ENCODE measurements around the gene LONP2. TPM values are rescaled to one million over a fixed set of nuclear protein-coding genes. Genes with fewer than 3 reads are reported as not detected.

The LONP2 gene
- total and polyA plus RNA-seq, 2 of the 13 experiments (the other 11 are each of a cell fraction or from before 2014, with no cell fraction given): 39.2 to 63.3 TPM

GRCh38 chr16:48365601-48366164 lies 121.6 kb downstream of the LONP2 start (continued):
- TF ChIP-seq KAT8 (CRISPR knock-in tag; IDR thresholded peaks at IDR 0.05) (peak; percentile 48; the same call in 1 of the 2 replicates), ZNF143 (CRISPR knock-in tag; IDR thresholded peaks at IDR 0.05) (no peak), PRPF4 (IDR thresholded peaks at IDR 0.05; ENCODE audit: low read depth, low read length, poor library complexity, severe bottlenecking) (no peak), ZSCAN20 (CRISPR knock-in tag; IDR thresholded peaks at IDR 0.05; ENCODE audit: borderline replicate concordance) (no peak), KAT7 (CRISPR knock-in tag; IDR thresholded peaks at IDR 0.05; ENCODE audit: borderline replicate concordance) (no peak), HES4 (CRISPR knock-in tag; IDR thresholded peaks at IDR 0.05; ENCODE audit: borderline replicate concordance) (peak; percentile 55; the same call in 1 of the 2 replicates), ZNF720 (CRISPR knock-in tag; IDR thresholded peaks at IDR 0.05) (no peak), RNF219 (CRISPR knock-in tag; IDR thresholded peaks at IDR 0.05) (no peak; the same call in 1 of the 2 replicates), SNAI1 (CRISPR knock-in tag; IDR thresholded peaks at IDR 0.05; ENCODE audit: borderline replicate concordance) (0 out of 2 replicates have a peak, but pooled peaks have one; percentile 50), NR2C2 (CRISPR knock-in tag; IDR thresholded peaks at IDR 0.05; ENCODE audit: borderline replicate concordance) (no peak), ZHX2 (IDR thresholded peaks at IDR 0.05; ENCODE audit: low read depth) (0 out of 2 replicates have a peak, but pooled peaks have one; percentile 20), ZHX2 (CRISPR knock-in tag; IDR thresholded peaks at IDR 0.05; ENCODE audit: borderline replicate concordance) (no peak), NCOA5 (CRISPR knock-in tag; IDR thresholded peaks at IDR 0.05) (no peak), ZNF343 (CRISPR knock-in tag; IDR thresholded peaks at IDR 0.05) (0 out of 2 replicates have a peak, but pooled peaks have one; percentile 50), TBL1XR1 (IDR thresholded peaks at IDR 0.05; ENCODE audit: borderline replicate concordance, low read length, partially characterized antibody) (peak; percentile 56), SKI (IDR thresholded peaks at IDR 0.05; ENCODE audit: partially characterized antibody) (no peak), ZNF768 (CRISPR knock-in tag; IDR thresholded peaks at IDR 0.05) (peak; percentile 41; the same call in 1 of the 2 replicates), TRIM22 (IDR thresholded peaks at IDR 0.05) (no peak), ZNF367 (CRISPR knock-in tag; IDR thresholded peaks at IDR 0.05; ENCODE audit: borderline replicate concordance) (no peak)
